Measurements from ENCODE around the gene A4GALT.

DNA sequence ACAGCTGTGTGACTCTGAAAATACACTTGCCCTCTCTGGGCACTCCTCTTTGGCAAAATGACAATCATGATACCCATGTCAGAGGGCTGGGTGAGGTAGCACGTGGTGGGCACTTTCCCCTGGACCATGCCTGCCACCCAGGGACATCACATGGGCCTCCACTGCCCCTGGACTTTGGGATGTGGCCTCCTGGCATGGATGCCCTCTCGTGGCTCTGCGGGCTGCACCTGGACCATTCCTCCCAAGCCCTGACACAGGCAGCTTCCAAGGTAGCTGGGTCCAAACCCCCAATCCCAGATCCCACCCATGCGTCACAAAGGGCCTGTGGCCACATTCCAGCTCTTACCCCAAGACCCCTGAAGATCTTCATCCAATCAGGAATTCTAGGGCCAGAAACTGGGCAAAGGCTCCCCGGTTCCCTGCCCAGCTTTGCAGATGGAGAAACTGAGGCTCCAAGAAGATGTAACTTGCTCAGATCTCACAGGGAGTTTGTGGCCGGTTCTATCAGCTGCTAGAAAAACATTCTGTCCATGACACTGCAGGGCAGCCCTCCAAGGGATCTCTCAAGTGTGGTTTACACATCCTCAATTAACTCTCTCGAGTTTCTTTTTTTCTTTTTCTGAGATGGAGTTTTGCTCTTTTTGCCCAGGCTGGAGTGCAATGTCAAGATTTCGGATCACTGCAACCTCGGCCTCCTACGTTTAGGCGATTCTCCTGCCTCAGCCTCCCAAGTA is 36.0 kb downstream of the A4GALT start:
- TF ChIP-seq, protein P1, sequence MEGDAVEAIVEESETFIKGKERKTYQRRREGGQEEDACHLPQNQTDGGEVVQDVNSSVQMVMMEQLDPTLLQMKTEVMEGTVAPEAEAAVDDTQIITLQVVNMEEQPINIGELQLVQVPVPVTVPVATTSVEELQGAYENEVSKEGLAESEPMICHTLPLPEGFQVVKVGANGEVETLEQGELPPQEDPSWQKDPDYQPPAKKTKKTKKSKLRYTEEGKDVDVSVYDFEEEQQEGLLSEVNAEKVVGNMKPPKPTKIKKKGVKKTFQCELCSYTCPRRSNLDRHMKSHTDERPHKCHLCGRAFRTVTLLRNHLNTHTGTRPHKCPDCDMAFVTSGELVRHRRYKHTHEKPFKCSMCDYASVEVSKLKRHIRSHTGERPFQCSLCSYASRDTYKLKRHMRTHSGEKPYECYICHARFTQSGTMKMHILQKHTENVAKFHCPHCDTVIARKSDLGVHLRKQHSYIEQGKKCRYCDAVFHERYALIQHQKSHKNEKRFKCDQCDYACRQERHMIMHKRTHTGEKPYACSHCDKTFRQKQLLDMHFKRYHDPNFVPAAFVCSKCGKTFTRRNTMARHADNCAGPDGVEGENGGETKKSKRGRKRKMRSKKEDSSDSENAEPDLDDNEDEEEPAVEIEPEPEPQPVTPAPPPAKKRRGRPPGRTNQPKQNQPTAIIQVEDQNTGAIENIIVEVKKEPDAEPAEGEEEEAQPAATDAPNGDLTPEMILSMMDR (IDR thresholded peaks at IDR 0.05), result no peak
- TF ChIP-seq POLR2A (IDR thresholded peaks at IDR 0.05), result no peak
